ENCODE data around the gene ADGRV1.
A peak's percentile ranks its signal among the peaks of the same experiment; 100 is the strongest.

The ADGRV1 gene

GRCh38 chr5:91178461-91178860, 619.9 kb downstream of the ADGRV1 start:
- H3K27me3 ChIP-seq (ENCODE audit: control insufficient read depth in 2 of 2, insufficient read depth in 2 of 2, low read length in 2 of 2), result no peaks in the 10 kb centered on the region
- H3K27ac ChIP-seq (ENCODE audit: low read depth in 2 of 2, low read length in 2 of 2), result no peak overlapping the region
- H3K36me3 ChIP-seq (ENCODE audit: control insufficient read depth in 2 of 2, insufficient read depth in 2 of 2, low read length in 2 of 2), result no peaks in the 10 kb centered on the region

GRCh38 chr5:91179018-91179417, 620.4 kb downstream of the ADGRV1 start:
- Histone ChIP-seq H3K9me3 (ENCODE audit: control insufficient read depth in 2 of 2, low read length in 2 of 2) (no peaks in the 10 kb centered on the region), H3K27me3 (ENCODE audit: control insufficient read depth in 2 of 2, insufficient read depth in 2 of 2, low read length in 2 of 2) (no peaks in the 10 kb centered on the region), H3K4me3 (ENCODE audit: low read length in 2 of 2) (no peak overlapping the region), H3K36me3 (ENCODE audit: control insufficient read depth in 2 of 2, insufficient read depth in 2 of 2, low read length in 2 of 2) (no peaks in the 10 kb centered on the region), H3K9ac (ENCODE audit: low read depth in 1 of 2, low read length in 2 of 2) (no peak overlapping the region), H3K27ac (ENCODE audit: low read depth in 2 of 2, low read length in 2 of 2) (no peak overlapping the region), H3K4me1 (ENCODE audit: control insufficient read depth in 2 of 2, insufficient read depth in 2 of 2, low read length in 2 of 2) (peaks cover 5 to 8% of the 10 kb centered on the region in 2 donors)

More at GRCh38 chr5:91178461-91178860, 619.9 kb downstream of the ADGRV1 start:
- peaks cover 5 to 6% of the 10 kb centered on the region in 2 donors for H3K4me1 ChIP-seq (ENCODE audit: control insufficient read depth in 2 of 2, insufficient read depth in 2 of 2, low read length in 2 of 2)
- no peak overlapping the region for H3K4me3 ChIP-seq (ENCODE audit: low read length in 2 of 2)
- H3K9ac ChIP-seq (ENCODE audit: low read depth in 1 of 2, low read length in 2 of 2), result no peak overlapping the region
- H3K9me3 ChIP-seq (ENCODE audit: control insufficient read depth in 2 of 2, low read length in 2 of 2), result no peaks in the 10 kb centered on the region

- Histone ChIP-seq H3K36me3 (ENCODE audit: control insufficient read depth in 2 of 2, insufficient read depth in 2 of 2, low read length in 2 of 2) (no peaks in the 10 kb centered on the region), H3K4me3 (ENCODE audit: low read length in 2 of 2) (no peak overlapping the region), H3K4me1 (ENCODE audit: control insufficient read depth in 2 of 2, insufficient read depth in 2 of 2, low read length in 2 of 2) (peaks cover 5 to 8% of the 10 kb centered on the region in 2 donors), H3K9ac (ENCODE audit: low read depth in 1 of 2, low read length in 2 of 2) (no peak overlapping the region), H3K27ac (ENCODE audit: low read depth in 2 of 2, low read length in 2 of 2) (no peak overlapping the region), H3K27me3 (ENCODE audit: control insufficient read depth in 2 of 2, insufficient read depth in 2 of 2, low read length in 2 of 2) (no peaks in the 10 kb centered on the region), H3K9me3 (ENCODE audit: control insufficient read depth in 2 of 2, low read length in 2 of 2) (no peaks in the 10 kb centered on the region)
These were observed 621.9 kb downstream of the ADGRV1 start for GRCh38 chr5:91180506-91180905.

GRCh38 chr5:91182763-91183162, 624.2 kb downstream of the ADGRV1 start:
- Histone ChIP-seq H3K9ac (ENCODE audit: low read depth in 1 of 2, low read length in 2 of 2) (no peak overlapping the region), H3K27me3 (ENCODE audit: control insufficient read depth in 2 of 2, insufficient read depth in 2 of 2, low read length in 2 of 2) (no peaks in the 10 kb centered on the region), H3K4me3 (ENCODE audit: low read length in 2 of 2) (no peak overlapping the region), H3K27ac (ENCODE audit: low read depth in 2 of 2, low read length in 2 of 2) (peak overlapping the region; percentile 56 to 62), H3K9me3 (ENCODE audit: control insufficient read depth in 2 of 2, low read length in 2 of 2) (no peaks in the 10 kb centered on the region), H3K36me3 (ENCODE audit: control insufficient read depth in 2 of 2, insufficient read depth in 2 of 2, low read length in 2 of 2) (no peaks in the 10 kb centered on the region), H3K4me1 (ENCODE audit: control insufficient read depth in 2 of 2, insufficient read depth in 2 of 2, low read length in 2 of 2) (peaks cover 5 to 8% of the 10 kb centered on the region in 2 donors)

GRCh38 chr5:91183743-91184142, 625.1 kb downstream of the ADGRV1 start:
- Histone ChIP-seq H3K4me3 (ENCODE audit: low read length in 2 of 2) (no peak overlapping the region), H3K9me3 (ENCODE audit: control insufficient read depth in 2 of 2, low read length in 2 of 2) (no peaks in the 10 kb centered on the region), H3K27ac (ENCODE audit: low read depth in 2 of 2, low read length in 2 of 2) (peak overlapping the region in 1 of 2 donors; percentile 42), H3K27me3 (ENCODE audit: control insufficient read depth in 2 of 2, insufficient read depth in 2 of 2, low read length in 2 of 2) (no peaks in the 10 kb centered on the region), H3K9ac (ENCODE audit: low read depth in 1 of 2, low read length in 2 of 2) (no peak overlapping the region), H3K4me1 (ENCODE audit: control insufficient read depth in 2 of 2, insufficient read depth in 2 of 2, low read length in 2 of 2) (peaks cover 5 to 8% of the 10 kb centered on the region in 2 donors), H3K36me3 (ENCODE audit: control insufficient read depth in 2 of 2, insufficient read depth in 2 of 2, low read length in 2 of 2) (no peaks in the 10 kb centered on the region)

- Histone ChIP-seq H3K9ac (ENCODE audit: low read depth in 1 of 2, low read length in 2 of 2) (no peak overlapping the region), H3K27me3 (ENCODE audit: control insufficient read depth in 2 of 2, insufficient read depth in 2 of 2, low read length in 2 of 2) (no peaks in the 10 kb centered on the region), H3K36me3 (ENCODE audit: control insufficient read depth in 2 of 2, insufficient read depth in 2 of 2, low read length in 2 of 2) (no peaks in the 10 kb centered on the region), H3K27ac (ENCODE audit: low read depth in 2 of 2, low read length in 2 of 2) (no peak overlapping the region), H3K4me3 (ENCODE audit: low read length in 2 of 2) (no peak overlapping the region), H3K4me1 (ENCODE audit: control insufficient read depth in 2 of 2, insufficient read depth in 2 of 2, low read length in 2 of 2) (peaks cover 5 to 8% of the 10 kb centered on the region in 2 donors), H3K9me3 (ENCODE audit: control insufficient read depth in 2 of 2, low read length in 2 of 2) (no peaks in the 10 kb centered on the region)
These were observed 627.5 kb downstream of the ADGRV1 start for GRCh38 chr5:91186101-91186500.

GRCh38 chr5:91187032-91187431, 628.4 kb downstream of the ADGRV1 start:
- Histone ChIP-seq H3K36me3 (ENCODE audit: control insufficient read depth in 2 of 2, insufficient read depth in 2 of 2, low read length in 2 of 2) (no peaks in the 10 kb centered on the region), H3K4me1 (ENCODE audit: control insufficient read depth in 2 of 2, insufficient read depth in 2 of 2, low read length in 2 of 2) (peaks cover 4 to 8% of the 10 kb centered on the region in 2 donors), H3K9ac (ENCODE audit: low read depth in 1 of 2, low read length in 2 of 2) (no peak overlapping the region), H3K9me3 (ENCODE audit: control insufficient read depth in 2 of 2, low read length in 2 of 2) (no peaks in the 10 kb centered on the region), H3K27ac (ENCODE audit: low read depth in 2 of 2, low read length in 2 of 2) (no peak overlapping the region), H3K27me3 (ENCODE audit: control insufficient read depth in 2 of 2, insufficient read depth in 2 of 2, low read length in 2 of 2) (no peaks in the 10 kb centered on the region), H3K4me3 (ENCODE audit: low read length in 2 of 2) (no peak overlapping the region)

- H3K27ac ChIP-seq (ENCODE audit: low read depth in 2 of 2, low read length in 2 of 2), result no peak overlapping the region
- no peaks in the 10 kb centered on the region for H3K36me3 ChIP-seq (ENCODE audit: control insufficient read depth in 2 of 2, insufficient read depth in 2 of 2, low read length in 2 of 2)
- no peak overlapping the region for H3K9ac ChIP-seq (ENCODE audit: low read depth in 1 of 2, low read length in 2 of 2)
- H3K9me3 ChIP-seq (ENCODE audit: control insufficient read depth in 2 of 2, low read length in 2 of 2), result no peaks in the 10 kb centered on the region
- H3K4me1 ChIP-seq (ENCODE audit: control insufficient read depth in 2 of 2, insufficient read depth in 2 of 2, low read length in 2 of 2), result no peaks in the 10 kb centered on the region
- H3K4me3 ChIP-seq (ENCODE audit: low read length in 2 of 2), result no peak overlapping the region
- no peaks in the 10 kb centered on the region for H3K27me3 ChIP-seq (ENCODE audit: control insufficient read depth in 2 of 2, insufficient read depth in 2 of 2, low read length in 2 of 2)
These were observed 630.2 kb downstream of the ADGRV1 start for GRCh38 chr5:91188755-91189154.

- Histone ChIP-seq H3K27ac (ENCODE audit: low read depth in 2 of 2, low read length in 2 of 2) (peak overlapping the region; percentile 49 to 52), H3K9me3 (ENCODE audit: control insufficient read depth in 2 of 2, low read length in 2 of 2) (no peaks in the 10 kb centered on the region), H3K9ac (ENCODE audit: low read depth in 1 of 2, low read length in 2 of 2) (peak overlapping the region in 1 of 2 donors; percentile 34), H3K36me3 (ENCODE audit: control insufficient read depth in 2 of 2, insufficient read depth in 2 of 2, low read length in 2 of 2) (no peaks in the 10 kb centered on the region), H3K4me1 (ENCODE audit: control insufficient read depth in 2 of 2, insufficient read depth in 2 of 2, low read length in 2 of 2) (no peaks in the 10 kb centered on the region), H3K4me3 (ENCODE audit: low read length in 2 of 2) (peak overlapping the region in 1 of 2 donors; percentile 46), H3K27me3 (ENCODE audit: control insufficient read depth in 2 of 2, insufficient read depth in 2 of 2, low read length in 2 of 2) (no peaks in the 10 kb centered on the region)
These were observed 631.1 kb downstream of the ADGRV1 start for GRCh38 chr5:91189480-91190313.

GRCh38 chr5:91190314-91190690, 631.7 kb downstream of the ADGRV1 start:
- H3K4me3 ChIP-seq (ENCODE audit: low read length in 2 of 2), result peak overlapping the region in 1 of 2 donors; percentile 46
- H3K27me3 ChIP-seq (ENCODE audit: control insufficient read depth in 2 of 2, insufficient read depth in 2 of 2, low read length in 2 of 2), result no peaks in the 10 kb centered on the region
- H3K27ac ChIP-seq (ENCODE audit: low read depth in 2 of 2, low read length in 2 of 2), result peak overlapping the region; percentile 49 to 52
- no peaks in the 10 kb centered on the region for H3K9me3 ChIP-seq (ENCODE audit: control insufficient read depth in 2 of 2, low read length in 2 of 2)
- H3K9ac ChIP-seq (ENCODE audit: low read depth in 1 of 2, low read length in 2 of 2), result peak overlapping the region in 1 of 2 donors; percentile 34
- no peaks in the 10 kb centered on the region for H3K4me1 ChIP-seq (ENCODE audit: control insufficient read depth in 2 of 2, insufficient read depth in 2 of 2, low read length in 2 of 2)
- no peaks in the 10 kb centered on the region for H3K36me3 ChIP-seq (ENCODE audit: control insufficient read depth in 2 of 2, insufficient read depth in 2 of 2, low read length in 2 of 2)
